SK-N-SH treated with all-trans-retinoic acid at 6 μM for 48 hours (cell line): Measurements from ENCODE around the gene SULT2B1.

Experiments used
- ARNTL ChIP-seq: fragments of 450-650 bp; formaldehyde crosslinking; IDR thresholded peaks from 2 replicates; pipeline ENCODE4 v1.5.0; 2020; ENCODE audit warnings: low read depth, mild to moderate bottlenecking, moderate library complexity, borderline replicate concordance
- CREB5 ChIP-seq: fragments of 250-450 bp; sonication (Bioruptor Pico); IDR thresholded peaks from 2 replicates; pipeline ENCODE4 v1.5.1; 2020; ENCODE audit warnings: low read depth, mild to moderate bottlenecking, moderate library complexity
- OSR1 ChIP-seq: fragments of 250-450 bp; sonication (Bioruptor Pico); IDR thresholded peaks from 2 replicates; pipeline ENCODE4 v1.8.0; 2022; ENCODE audit warnings: moderate library complexity, mild to moderate bottlenecking, inconsistent platforms
- PATZ1 ChIP-seq: fragments of 250-450 bp; sonication (Bioruptor Pico); IDR thresholded peaks from 2 replicates; pipeline ENCODE4 v1.8.0; 2020; ENCODE audit warnings: mild to moderate bottlenecking, moderate library complexity, borderline replicate concordance
- SNAI2 ChIP-seq: fragments of 250-450 bp; sonication (Bioruptor Pico); IDR thresholded peaks from 2 replicates; pipeline ENCODE4 v1.5.0; 2020; ENCODE audit warnings: mild to moderate bottlenecking, moderate library complexity
- ZNF8 ChIP-seq: fragments of 450-650 bp; formaldehyde crosslinking; IDR thresholded peaks from 2 replicates; pipeline ENCODE4 v1.5.0; 2020; ENCODE audit warnings: mild to moderate bottlenecking, moderate library complexity
- TF ChIP-seq, protein P1 (sequence below): fragments of 250-450 bp; sonication (Bioruptor Pico); IDR thresholded peaks from 2 replicates; pipeline ENCODE4 v1.8.0; 2021; ENCODE audit warnings: low read depth, mild to moderate bottlenecking, moderate library complexity, borderline replicate concordance

DNA sequence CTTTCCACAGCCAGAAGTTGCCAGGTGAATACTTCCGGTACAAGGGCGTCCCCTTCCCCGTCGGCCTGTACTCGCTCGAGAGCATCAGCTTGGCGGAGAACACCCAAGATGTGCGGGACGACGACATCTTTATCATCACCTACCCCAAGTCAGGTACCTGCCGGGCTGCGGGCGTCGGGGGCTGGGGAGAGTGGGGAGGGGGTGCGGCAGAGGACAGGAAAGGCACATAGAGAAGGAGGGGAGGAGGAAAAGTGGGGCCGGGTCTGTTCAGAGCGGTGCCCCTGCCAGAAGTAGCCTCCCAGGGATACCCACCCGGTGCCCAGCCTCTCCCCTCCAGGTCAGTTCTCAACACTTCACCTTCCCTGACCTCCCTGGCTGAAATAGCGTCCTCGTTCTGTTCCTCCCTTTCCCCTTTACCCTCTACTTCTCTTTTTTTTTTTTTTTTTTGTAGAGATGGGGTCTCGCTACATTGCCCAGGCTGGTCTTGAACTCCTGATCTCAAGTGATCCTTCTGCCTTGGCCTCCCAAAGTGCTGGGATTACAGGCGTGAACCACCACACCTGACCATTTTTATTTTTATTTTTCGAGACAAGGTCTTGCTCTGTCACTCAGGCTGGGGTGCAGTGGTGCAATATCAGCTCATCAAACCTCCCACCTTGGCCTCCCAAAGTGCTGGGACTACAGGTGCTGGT lies 24.1 kb downstream of the SULT2B1 start:
- TF ChIP-seq SNAI2 (CRISPR knock-in tag), result no peak
- no peak for TF ChIP-seq ZNF8
- TF ChIP-seq CREB5 (CRISPR knock-in tag), result no peak
- TF ChIP-seq OSR1 (CRISPR knock-in tag), result no peak
- TF ChIP-seq, protein P1, sequence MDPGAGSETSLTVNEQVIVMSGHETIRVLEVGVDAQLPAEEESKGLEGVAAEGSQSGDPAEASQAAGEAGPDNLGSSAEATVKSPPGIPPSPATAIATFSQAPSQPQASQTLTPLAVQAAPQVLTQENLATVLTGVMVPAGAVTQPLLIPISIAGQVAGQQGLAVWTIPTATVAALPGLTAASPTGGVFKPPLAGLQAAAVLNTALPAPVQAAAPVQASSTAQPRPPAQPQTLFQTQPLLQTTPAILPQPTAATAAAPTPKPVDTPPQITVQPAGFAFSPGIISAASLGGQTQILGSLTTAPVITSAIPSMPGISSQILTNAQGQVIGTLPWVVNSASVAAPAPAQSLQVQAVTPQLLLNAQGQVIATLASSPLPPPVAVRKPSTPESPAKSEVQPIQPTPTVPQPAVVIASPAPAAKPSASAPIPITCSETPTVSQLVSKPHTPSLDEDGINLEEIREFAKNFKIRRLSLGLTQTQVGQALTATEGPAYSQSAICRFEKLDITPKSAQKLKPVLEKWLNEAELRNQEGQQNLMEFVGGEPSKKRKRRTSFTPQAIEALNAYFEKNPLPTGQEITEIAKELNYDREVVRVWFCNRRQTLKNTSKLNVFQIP, result no peak
- no peak for TF ChIP-seq ARNTL (CRISPR knock-in tag)
- TF ChIP-seq PATZ1 (CRISPR knock-in tag), result no peak
